Vagina (tissue), 2 donors: ENCODE measurements around the gene TROAP.
A peak's percentile ranks its signal among the peaks of the same experiment; 100 is the strongest.

ENCODE experiments used
- CTCF ChIP-seq, 3 experiments: fragments of 450-650 bp in 2 of 3; fragments of 200-600 bp in 1 of 3; sonication (generic) in 1 of 3; IDR thresholded peaks; one replicate each; pipeline ENCODE4 v1.5.1; 2017 to 2019; ENCODE audit warnings: antibody characterized with exemption in 3 of 3, mild to moderate bottlenecking in 2 of 3, moderate library complexity in 2 of 3
- POLR2A ChIP-seq, 2 donors: fragments of 450-650 bp; IDR thresholded peaks; one replicate each; pipeline ENCODE4 v1.6.1; 2017; ENCODE audit warnings: antibody characterized with exemption in 2 of 2, mild to moderate bottlenecking in 2 of 2, moderate library complexity in 2 of 2
- POLR2AphosphoS5 ChIP-seq, 2 donors: sonication (generic); formaldehyde crosslinking; IDR thresholded peaks; one replicate each; pipeline ENCODE4 v1.9.0; 2017; ENCODE audit warnings: antibody characterized with exemption in 2 of 2, mild to moderate bottlenecking in 2 of 2, low read depth in 1 of 2; ENCODE audit not compliant: insufficient read depth in 1 of 2

DNA sequence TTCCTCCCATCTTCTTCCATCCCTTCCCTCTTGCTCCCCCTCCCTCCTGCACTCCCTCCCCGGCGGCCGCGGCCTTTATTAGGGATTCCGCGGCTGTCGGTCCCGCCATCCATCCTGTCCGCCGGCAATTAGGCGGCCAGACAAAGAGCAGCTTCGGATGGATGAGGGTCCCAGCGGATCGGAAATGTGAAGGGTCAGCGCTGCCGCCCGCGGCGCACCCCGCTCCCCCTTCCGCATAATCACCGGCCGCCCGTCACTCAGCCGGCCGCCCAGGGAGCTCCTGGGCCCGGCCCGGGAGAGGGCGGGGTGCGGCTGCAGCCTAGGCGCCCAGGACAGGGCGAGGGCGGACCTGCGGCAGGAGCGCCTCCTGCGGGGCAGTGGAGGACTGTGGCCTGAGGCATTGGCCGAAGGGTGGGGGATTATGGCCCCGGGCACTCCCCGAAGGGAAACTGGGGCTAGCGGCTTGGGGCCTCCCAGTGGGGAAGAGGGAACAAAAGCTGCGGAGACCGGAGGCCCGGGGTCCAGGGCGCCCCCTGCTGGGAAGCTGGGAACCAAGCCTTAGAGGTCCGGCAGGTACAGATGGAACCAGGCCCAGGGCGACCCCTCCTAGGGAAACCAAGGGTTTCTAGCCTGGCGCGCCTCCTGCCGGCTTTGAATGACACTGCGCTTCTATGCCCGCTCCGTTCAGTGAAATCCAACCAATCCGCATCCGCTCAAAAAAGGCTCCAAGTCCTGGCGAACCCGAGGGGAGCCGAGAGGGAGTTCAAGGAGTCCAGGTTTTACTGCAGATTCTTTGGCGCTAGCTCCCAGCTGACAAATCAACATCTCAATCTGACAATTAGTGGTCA is 19.2 kb downstream of the TROAP start:
- TF ChIP-seq CTCF (IDR thresholded peaks at IDR 0.05), result peak; percentile 49 to 70 (median 57)
- TF ChIP-seq POLR2A (IDR thresholded peaks at IDR 0.05), result no peak
- TF ChIP-seq POLR2AphosphoS5 (IDR thresholded peaks at IDR 0.05; ENCODE audit: insufficient read depth in 1 of 2, low read depth in 1 of 2), result peak in 1 of 2 donors; percentile 16
